Nephron progenitor cell (in vitro differentiated cells): ENCODE measurements around the gene SPR.

Experiments used
- DNase-seq: peaks from one replicate; pipeline ENCODE4 v3.0.0; 2021
- H3K27ac Mint-ChIP-seq: 2 replicates; pipeline ENCODE4 v1.8.0; 2021; ENCODE audit warnings: mild to moderate bottlenecking, moderate library complexity, mixed read lengths
- H3K27me3 Mint-ChIP-seq: 2 replicates; pipeline ENCODE4 v1.8.0; 2021; ENCODE audit warnings: mild to moderate bottlenecking, low read depth, mixed read lengths; ENCODE audit not compliant: poor library complexity
- H3K36me3 Mint-ChIP-seq: 2 replicates; pipeline ENCODE4 v1.8.0; 2021; ENCODE audit warnings: low read depth, mixed read lengths
- H3K4me1 Mint-ChIP-seq: 2 replicates; pipeline ENCODE4 v1.8.0; 2021; ENCODE audit warnings: mixed read lengths
- H3K4me3 Mint-ChIP-seq: 2 replicates; pipeline ENCODE4 v1.8.0; 2021; ENCODE audit warnings: mild to moderate bottlenecking, moderate library complexity, mixed read lengths
- H3K9me3 Mint-ChIP-seq: 2 replicates; pipeline ENCODE4 v1.8.0; 2021; ENCODE audit warnings: mild to moderate bottlenecking, moderate library complexity, mixed read lengths
- TF ChIP-seq, protein P1 (sequence below): fragments of 200-600 bp; sonication (generic); IDR thresholded peaks from 2 replicates; pipeline ENCODE4 v1.5.0; 2021; ENCODE audit warnings: antibody characterized with exemption

Gene SPR

DNA sequence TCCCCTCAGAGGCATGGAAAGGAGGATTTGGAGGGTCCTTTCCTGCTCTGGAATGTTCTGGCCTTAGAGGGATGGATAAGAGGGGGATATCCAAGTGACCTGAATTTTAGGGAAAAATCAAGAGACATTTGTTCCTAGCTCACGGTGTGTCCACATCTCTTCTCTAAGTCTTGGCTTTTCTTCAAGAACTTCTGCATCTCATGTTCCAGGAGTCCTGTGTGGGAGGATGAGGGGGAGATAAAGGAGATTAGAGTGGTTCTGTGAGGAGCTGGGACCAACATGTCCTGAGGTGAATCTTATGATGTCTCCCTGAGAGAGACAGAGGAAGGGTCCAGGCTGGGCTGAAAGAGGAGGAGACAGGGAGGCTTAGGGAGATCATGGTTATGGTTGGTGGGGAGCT is 41.8 kb downstream of the SPR start:
- H3K36me3 Mint-ChIP-seq: no peaks in the 10 kb centered on the region
- H3K27ac Mint-ChIP-seq: no peak overlapping the region
- no peak for DNase-seq
- H3K4me1 Mint-ChIP-seq: peaks cover under 1% of the 10 kb centered on the region
- no peaks in the 10 kb centered on the region for H3K9me3 Mint-ChIP-seq
- no peak overlapping the region for H3K4me3 Mint-ChIP-seq
- H3K27me3 Mint-ChIP-seq: peaks cover 24% of the 10 kb centered on the region
- TF ChIP-seq, protein P1, sequence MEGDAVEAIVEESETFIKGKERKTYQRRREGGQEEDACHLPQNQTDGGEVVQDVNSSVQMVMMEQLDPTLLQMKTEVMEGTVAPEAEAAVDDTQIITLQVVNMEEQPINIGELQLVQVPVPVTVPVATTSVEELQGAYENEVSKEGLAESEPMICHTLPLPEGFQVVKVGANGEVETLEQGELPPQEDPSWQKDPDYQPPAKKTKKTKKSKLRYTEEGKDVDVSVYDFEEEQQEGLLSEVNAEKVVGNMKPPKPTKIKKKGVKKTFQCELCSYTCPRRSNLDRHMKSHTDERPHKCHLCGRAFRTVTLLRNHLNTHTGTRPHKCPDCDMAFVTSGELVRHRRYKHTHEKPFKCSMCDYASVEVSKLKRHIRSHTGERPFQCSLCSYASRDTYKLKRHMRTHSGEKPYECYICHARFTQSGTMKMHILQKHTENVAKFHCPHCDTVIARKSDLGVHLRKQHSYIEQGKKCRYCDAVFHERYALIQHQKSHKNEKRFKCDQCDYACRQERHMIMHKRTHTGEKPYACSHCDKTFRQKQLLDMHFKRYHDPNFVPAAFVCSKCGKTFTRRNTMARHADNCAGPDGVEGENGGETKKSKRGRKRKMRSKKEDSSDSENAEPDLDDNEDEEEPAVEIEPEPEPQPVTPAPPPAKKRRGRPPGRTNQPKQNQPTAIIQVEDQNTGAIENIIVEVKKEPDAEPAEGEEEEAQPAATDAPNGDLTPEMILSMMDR: no peak

DNA sequence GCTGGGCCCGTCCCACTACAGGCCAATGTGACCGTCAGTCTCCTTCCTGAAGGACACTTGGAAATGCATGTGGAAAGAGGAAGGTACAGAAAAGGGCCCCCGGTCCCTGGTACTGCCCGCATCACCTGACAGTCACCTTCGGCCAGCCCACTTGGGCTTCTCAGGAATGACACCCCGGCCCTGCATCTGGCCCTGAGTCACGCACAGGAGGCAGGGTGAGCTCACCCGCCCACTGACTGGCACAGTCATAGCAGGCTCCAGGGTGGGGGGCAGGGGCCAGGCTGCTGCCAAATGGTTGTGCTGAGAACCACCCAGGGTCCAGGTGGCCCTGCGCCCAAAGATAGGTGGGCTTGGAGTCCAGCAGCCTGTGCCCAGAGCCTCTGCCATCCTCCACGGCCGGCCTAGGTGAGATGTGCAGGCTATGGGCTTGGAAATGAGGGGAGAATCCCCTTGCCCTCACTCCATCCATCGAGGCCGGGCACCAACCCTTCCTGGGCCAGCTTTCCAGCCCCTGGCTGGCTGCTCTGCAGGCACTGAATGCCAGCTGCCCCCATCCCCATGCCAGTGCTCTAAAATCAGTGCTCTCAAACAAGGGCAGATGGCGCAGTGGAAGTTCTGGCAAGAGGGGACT is 44.2 kb downstream of the SPR start:
- TF ChIP-seq, protein P1: no peak
- peaks cover 47% of the 10 kb centered on the region for H3K27me3 Mint-ChIP-seq
- peaks cover 7% of the 10 kb centered on the region for H3K4me1 Mint-ChIP-seq
- no peak overlapping the region for H3K4me3 Mint-ChIP-seq
- H3K36me3 Mint-ChIP-seq: no peaks in the 10 kb centered on the region
- DNase-seq: no peak
- no peak overlapping the region for H3K27ac Mint-ChIP-seq
- no peaks in the 10 kb centered on the region for H3K9me3 Mint-ChIP-seq

DNA sequence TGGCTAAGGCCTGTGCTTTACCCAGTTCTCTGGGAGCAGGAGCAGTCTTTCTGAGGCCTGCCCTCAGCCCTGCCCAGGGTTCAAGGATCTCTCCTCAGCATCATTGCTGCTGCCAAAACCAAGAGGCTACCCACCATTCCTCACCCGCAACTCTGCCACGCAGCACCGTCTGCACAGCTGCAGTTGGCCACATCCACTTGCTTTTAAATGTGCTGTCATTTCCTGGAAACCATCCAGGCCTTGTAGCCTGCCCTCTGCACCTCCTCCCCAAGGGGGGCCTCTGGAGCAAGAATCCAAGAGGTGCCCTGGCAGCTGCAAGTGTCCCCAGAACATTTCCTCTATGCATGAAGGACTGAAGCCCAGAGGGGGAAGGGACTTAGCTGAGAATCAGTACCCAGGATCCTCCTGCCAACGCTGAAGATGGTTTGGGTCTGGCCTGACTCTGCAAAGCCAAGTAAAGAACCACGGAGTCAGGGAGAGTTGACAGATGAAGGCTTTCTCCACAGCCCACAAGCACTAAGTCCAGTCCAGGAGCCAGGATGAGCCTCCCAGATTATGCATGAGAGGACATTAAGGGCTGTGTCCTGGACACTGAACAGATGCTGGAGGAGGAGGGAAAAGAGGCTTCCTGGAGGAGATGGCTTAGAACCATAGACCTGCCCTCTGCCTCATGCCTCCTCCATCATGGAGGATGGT is 45.0 kb downstream of the SPR start:
- H3K27me3 Mint-ChIP-seq: peaks cover 47% of the 10 kb centered on the region
- DNase-seq: no peak
- TF ChIP-seq, protein P1: no peak
- no peak overlapping the region for H3K27ac Mint-ChIP-seq
- no peak overlapping the region for H3K4me3 Mint-ChIP-seq
- H3K36me3 Mint-ChIP-seq: no peaks in the 10 kb centered on the region
- H3K4me1 Mint-ChIP-seq: peaks cover 7% of the 10 kb centered on the region
- no peaks in the 10 kb centered on the region for H3K9me3 Mint-ChIP-seq

DNA sequence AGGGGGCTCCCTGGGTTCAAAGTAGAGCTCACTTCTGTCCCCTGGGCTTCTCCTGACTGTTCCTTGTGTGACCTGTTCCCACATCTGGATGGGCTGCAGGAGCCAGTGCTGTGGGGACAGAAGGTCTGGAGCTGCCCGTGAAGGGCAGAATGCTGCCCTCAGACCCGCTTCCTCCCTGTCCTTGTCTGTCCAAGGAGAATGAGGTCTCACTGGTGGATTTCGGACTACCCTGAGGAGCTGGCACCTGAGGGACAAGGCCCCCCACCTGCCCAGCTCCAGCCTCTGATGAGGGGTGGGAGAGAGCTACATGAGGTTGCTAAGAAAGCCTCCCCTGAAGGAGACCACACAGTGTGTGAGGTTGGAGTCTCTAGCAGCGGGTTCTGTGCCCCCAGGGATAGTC is 45.6 kb downstream of the SPR start:
- Mint-ChIP-seq H3K36me3 (no peaks in the 10 kb centered on the region), H3K27ac (no peak overlapping the region), H3K4me1 (peaks cover 10% of the 10 kb centered on the region), H3K9me3 (no peaks in the 10 kb centered on the region), H3K27me3 (peaks cover 51% of the 10 kb centered on the region), H3K4me3 (no peak overlapping the region)
- no peak for DNase-seq
- TF ChIP-seq, protein P1: no peak

DNA sequence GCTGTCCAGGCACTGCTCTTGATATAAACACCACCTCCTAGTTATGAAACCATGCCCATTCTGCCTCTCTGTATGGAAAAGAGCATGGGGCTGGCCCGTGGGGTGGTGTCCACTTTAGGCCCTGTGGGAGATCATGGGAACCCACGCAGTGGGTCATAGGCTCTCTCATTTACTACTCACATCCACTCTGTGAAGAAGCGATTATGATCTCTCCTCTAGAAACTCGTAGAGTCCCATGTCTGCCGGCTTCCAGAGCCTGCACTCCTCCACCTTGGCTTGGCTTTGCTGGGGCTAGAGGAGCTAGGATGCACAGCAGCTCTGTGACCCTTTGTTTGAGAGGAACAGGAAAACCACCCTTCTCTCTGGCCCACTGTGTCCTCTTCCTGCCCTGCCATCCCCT is 46.0 kb downstream of the SPR start:
- TF ChIP-seq, protein P1: no peak
- H3K9me3 Mint-ChIP-seq: no peaks in the 10 kb centered on the region
- H3K4me1 Mint-ChIP-seq: peaks cover 14% of the 10 kb centered on the region
- H3K36me3 Mint-ChIP-seq: no peaks in the 10 kb centered on the region
- DNase-seq: no peak
- H3K27ac Mint-ChIP-seq: no peak overlapping the region
- peaks cover 55% of the 10 kb centered on the region for H3K27me3 Mint-ChIP-seq
- no peak overlapping the region for H3K4me3 Mint-ChIP-seq
